Activated CD4-positive, alpha-beta memory T cell treated with anti-CD3 and anti-CD28 coated beads, Interleukin-2, amount 10 ng/mL, durations not matched to agents 7 days and 5 days (primary cell): ENCODE data around the gene EIF1AD. TPM values are rescaled to one million over a fixed set of nuclear protein-coding genes. Genes with fewer than 3 reads are reported as not detected.
A peak's percentile ranks its signal among the peaks of the same experiment; 100 is the strongest.
"Not testable (repeated sequence)": the region's sequence is repeated elsewhere in the genome, so short reads cannot be mapped to it uniquely, and the experiment has no call there.

Experiments
- CTCF ChIA-PET: fragments of 350-600 bp; sonication (Branson Sonifier 250); formaldehyde crosslinking; loops from one replicate; lab custom pipeline; 2021; ENCODE audit warnings: antibody characterized with exemption, inconsistent platforms; lab: Charles Lee
- POLR2A ChIA-PET: fragments of 350-600 bp; sonication (Branson Sonifier 250); formaldehyde crosslinking; loops from one replicate; lab custom pipeline; 2021; ENCODE audit warnings: antibody characterized with exemption; lab: Charles Lee
- DNase-seq: peaks from one replicate; pipeline ENCODE4 v3.0.0-alpha.2; 2020
- H3K27ac Mint-ChIP-seq: one replicate; pipeline ENCODE4 v1.8.0; 2021; ENCODE audit warnings: mild to moderate bottlenecking, mixed read lengths
- H3K27me3 Mint-ChIP-seq: one replicate; pipeline ENCODE4 v1.8.0; 2021; ENCODE audit warnings: mixed read lengths
- H3K36me3 Mint-ChIP-seq: one replicate; pipeline ENCODE4 v1.8.0; 2021; ENCODE audit warnings: low read depth, mixed read lengths
- H3K4me1 Mint-ChIP-seq: one replicate; pipeline ENCODE4 v1.8.0; 2021; ENCODE audit warnings: mixed read lengths
- H3K4me3 Mint-ChIP-seq: one replicate; pipeline ENCODE4 v1.8.0; 2021; ENCODE audit warnings: mild to moderate bottlenecking, mixed read lengths
- H3K9me3 Mint-ChIP-seq: one replicate; pipeline ENCODE4 v1.8.0; 2021; ENCODE audit warnings: mixed read lengths
- total RNA-seq, 2 experiments: library from RNA; stranded (reverse); gene quantifications; one replicate each; pipeline ENCODE4 v1.2.3, GENCODE V29; 2021

The EIF1AD gene
- total RNA-seq, 2 experiments from 2014 or later: 43.6 to 45.9 TPM

DNA sequence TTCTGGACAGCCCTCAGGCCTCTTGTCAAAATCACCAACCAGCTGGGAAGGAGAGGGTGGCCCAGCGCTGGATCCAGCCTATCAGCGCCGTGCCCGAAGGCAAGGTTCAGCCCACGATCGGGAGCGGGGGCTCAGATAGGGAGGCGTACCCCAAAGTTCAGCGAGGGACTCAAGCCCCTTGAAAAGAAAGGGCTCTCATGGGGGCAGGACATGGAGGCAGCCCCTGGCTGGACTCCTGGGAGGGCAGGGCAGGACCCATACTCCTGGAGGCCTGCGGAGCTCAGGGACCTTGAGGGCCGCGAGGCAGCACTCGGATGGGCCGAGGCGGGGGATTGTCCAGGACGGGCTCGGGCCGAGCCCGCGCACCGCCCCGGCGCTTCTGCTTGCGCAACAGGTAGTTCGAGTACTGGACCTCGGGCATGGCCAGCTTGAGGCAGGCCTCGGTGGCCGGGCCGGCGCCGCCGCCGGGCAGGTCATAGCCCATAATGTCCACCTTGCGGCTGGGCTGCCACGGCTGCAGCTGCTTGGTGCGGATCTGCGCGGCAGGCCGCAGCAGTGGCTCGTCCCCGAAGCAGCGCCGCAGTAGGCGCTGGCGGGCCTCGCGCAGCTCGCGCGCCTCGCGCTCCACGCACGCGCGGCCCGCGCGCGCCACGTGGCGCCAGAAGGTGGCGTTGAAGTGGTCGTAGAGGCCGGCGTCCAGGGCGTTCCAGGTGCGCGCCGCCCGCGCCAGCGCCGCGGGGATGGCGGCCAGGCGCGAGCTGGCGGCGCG, 40.5 kb upstream of the EIF1AD start:
- CTCF ChIA-PET: no interaction called here
- DNase-seq: no peak
- Mint-ChIP-seq H3K36me3 (no peaks in the 10 kb centered on the region), H3K4me1 (peaks cover 13% of the 10 kb centered on the region), H3K27ac (no peak overlapping the region), H3K4me3 (no peak overlapping the region), H3K9me3 (no peaks in the 10 kb centered on the region), H3K27me3 (peaks cover 6% of the 10 kb centered on the region)
- POLR2A ChIA-PET: interaction anchor here (3.5 kb wide), 1 partner anchor 10 kb away, joined by 10 read pairs; the partner anchor contains the start of gene SF3B2

DNA sequence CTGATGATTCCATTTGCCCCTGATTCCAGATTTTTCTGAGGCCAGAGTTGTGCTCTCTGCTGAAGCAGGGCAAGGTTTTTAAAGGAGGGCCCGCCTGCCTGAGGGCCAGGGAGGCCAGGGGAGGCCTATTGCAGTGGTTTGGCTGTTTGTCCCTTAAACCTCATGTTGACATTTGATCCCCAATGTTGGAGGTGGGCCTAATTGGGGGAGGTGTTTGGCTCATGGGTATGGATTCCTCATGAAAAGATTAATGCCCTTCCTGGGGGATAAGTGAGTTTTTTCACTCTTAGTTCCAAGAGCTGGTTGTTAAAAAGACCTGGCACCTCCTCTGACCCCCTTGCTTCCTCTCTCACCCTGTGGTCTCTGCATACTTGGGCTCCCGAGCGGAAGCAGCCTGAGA, 37.8 kb upstream of the EIF1AD start:
- ChIA-PET POLR2A (no interaction called here), CTCF (interaction anchor here (0.7 kb wide), 1 partner anchor 219 kb away, joined by 3 read pairs; no protein-coding TSS in a partner anchor)
- peaks cover 4% of the 10 kb centered on the region for H3K4me1 Mint-ChIP-seq
- no peak overlapping the region for H3K27ac Mint-ChIP-seq
- H3K4me3 Mint-ChIP-seq: no peak overlapping the region
- no peaks in the 10 kb centered on the region for H3K36me3 Mint-ChIP-seq
- H3K9me3 Mint-ChIP-seq: no peaks in the 10 kb centered on the region
- peaks cover 9% of the 10 kb centered on the region for H3K27me3 Mint-ChIP-seq
- no peak for DNase-seq

DNA sequence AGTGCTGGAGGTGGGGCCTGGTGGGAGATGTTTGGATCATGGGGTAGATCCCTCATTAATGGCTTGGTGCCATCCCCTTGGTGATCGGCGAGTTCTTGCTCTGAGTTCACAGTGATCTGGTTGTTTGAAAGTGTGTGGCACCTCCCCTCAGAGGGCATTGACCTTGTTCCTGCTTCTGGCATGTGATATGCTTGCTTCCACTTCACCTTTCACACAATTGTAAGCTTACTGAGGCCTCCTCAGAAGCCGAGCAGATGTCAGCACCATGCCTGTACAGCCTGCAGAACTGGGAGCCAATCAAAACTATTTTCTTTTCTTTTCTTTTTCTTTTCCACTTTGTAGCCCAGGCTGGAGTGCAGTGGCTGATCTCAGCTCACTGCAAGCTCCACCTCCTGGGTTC, 35.4 kb upstream of the EIF1AD start:
- POLR2A ChIA-PET: no interaction called here

DNA sequence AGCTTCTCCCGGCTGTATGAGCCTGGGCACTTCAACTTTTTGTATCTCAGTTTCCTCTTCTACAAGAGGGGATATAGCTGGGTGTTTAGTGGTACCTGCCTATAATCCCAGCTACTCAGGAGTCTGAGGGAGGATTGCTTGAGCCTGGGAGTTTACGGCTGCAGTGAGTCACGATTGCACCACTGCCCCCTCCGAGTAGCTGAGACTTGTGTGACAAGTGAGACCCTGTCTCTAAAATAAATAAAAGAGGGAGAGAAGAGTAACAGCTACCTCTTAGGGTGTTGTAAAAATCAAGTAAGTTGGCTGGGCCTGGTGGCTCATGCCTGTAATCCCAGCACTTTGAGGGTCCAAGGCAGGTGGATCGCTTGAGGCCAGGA, 34.4 kb upstream of the EIF1AD start:
- H3K9me3 Mint-ChIP-seq: no peaks in the 10 kb centered on the region
- no peaks in the 10 kb centered on the region for H3K4me1 Mint-ChIP-seq
- DNase-seq: no peak
- H3K4me3 Mint-ChIP-seq: no peak overlapping the region
- H3K27me3 Mint-ChIP-seq: peaks cover 12% of the 10 kb centered on the region
- POLR2A ChIA-PET: interaction anchor here (1.1 to 1.6 kb wide), 2 partner anchors 14 to 16 kb away, joined by 4 read pairs; partner anchors contain the start of gene SF3B2
- H3K36me3 Mint-ChIP-seq: no peaks in the 10 kb centered on the region
- H3K27ac Mint-ChIP-seq: no peak overlapping the region
- CTCF ChIA-PET: interaction anchor here (1.0 to 2.1 kb wide), 2 partner anchors 9 to 14 kb away, joined by 6 to 20 read pairs; no protein-coding TSS in a partner anchor

More for the DNA sequence above, 35.4 kb upstream of the EIF1AD start:
- H3K27ac Mint-ChIP-seq: no peak overlapping the region
- H3K4me3 Mint-ChIP-seq: no peak overlapping the region
- H3K4me1 Mint-ChIP-seq: no peaks in the 10 kb centered on the region
- H3K27me3 Mint-ChIP-seq: peaks cover 12% of the 10 kb centered on the region
- CTCF ChIA-PET: interaction anchor here (1.2 to 1.4 kb wide), 2 partner anchors 15 to 32 kb away, joined by 4 to 6 read pairs; no protein-coding TSS in a partner anchor
- DNase-seq: no peak
- H3K36me3 Mint-ChIP-seq: no peaks in the 10 kb centered on the region
- no peaks in the 10 kb centered on the region for H3K9me3 Mint-ChIP-seq

DNA sequence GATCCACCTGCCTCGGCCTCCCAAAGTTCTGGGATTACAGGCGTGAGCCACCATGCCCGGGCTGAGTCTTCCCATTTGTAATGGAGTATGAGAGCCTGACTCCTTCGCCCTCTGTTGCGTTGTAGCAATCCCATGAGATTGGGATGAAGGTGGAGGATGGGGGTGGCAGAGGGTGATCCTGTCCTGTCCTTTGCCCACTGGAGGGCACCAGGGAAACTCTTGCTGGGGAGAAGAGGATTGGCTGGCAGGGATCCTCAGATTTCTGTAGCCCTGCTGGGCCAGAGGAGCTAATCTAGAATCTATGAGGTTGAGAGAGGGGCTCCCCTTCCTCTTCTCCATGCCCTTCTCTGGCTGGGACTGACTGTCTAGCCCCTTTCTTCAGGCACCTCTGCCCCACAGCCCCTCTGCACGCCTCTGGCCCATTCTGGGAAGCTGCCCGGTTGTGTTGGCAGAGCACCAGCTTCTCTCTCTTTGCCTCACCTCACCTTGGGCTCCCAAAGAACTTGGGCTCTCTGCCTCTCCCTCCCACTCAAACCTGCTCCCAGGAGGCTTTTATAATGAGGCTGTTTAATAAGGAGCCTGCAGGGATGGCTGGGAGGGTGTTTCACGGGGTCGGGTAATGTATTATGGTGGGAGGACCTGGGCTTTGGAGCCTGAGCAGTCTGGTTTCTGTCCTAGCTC, 33.8 kb upstream of the EIF1AD start:
- CTCF ChIA-PET: interaction anchor here (1.0 to 2.1 kb wide), 2 partner anchors 10 to 14 kb away, joined by 6 to 20 read pairs; no protein-coding TSS in a partner anchor
- no peaks in the 10 kb centered on the region for H3K4me1 Mint-ChIP-seq
- H3K4me3 Mint-ChIP-seq: no peak overlapping the region
- no peaks in the 10 kb centered on the region for H3K36me3 Mint-ChIP-seq
- no peak overlapping the region for H3K27ac Mint-ChIP-seq
- H3K27me3 Mint-ChIP-seq: peaks cover 12% of the 10 kb centered on the region
- no peak for DNase-seq
- POLR2A ChIA-PET: interaction anchor here (1.1 to 1.6 kb wide), 2 partner anchors 13 to 16 kb away, joined by 4 read pairs; partner anchors contain the start of gene SF3B2
- H3K9me3 Mint-ChIP-seq: no peaks in the 10 kb centered on the region

DNA sequence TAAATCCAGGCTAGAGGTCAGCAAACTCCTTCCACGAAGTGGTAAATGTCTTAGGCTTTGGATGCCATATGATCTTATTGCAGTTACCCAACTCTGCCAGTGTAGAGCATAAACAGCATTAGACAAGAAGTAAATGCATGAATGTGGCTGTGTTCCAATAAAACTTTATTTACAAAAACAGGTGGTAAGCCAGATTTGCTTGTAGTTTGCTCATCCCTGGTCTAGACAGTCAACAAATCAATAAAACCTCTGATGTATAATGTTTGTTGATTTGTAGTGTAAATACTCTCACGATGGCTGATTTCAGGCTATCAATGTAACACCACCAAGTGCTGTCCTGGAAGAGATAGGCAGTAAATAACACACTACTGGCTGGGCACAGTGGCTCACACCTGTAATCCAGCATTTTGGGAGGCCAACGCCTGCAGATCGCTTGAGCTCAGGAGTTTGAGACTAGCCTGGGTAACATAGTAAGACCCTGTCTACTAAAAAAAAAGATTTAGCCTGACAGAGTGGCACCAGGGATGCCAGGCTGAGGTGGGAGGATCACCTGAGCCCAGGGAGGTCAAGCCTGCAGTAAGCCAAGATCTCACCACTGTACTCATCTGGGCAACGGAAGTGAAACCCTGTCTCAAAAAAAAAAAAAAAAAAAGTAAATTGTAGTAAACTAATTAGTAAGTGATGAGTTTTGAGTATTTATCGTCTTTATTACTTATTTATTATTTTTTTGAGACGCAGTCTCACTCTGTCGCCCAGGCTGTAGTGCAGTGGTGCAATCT, 31.2 kb upstream of the EIF1AD start:
- CTCF ChIA-PET: interaction anchor here (0.7 kb wide), 2 partner anchors 767 to 1318 kb away, joined by 3 to 7 read pairs; no protein-coding TSS in a partner anchor
- Mint-ChIP-seq H3K27me3 (peaks cover 8% of the 10 kb centered on the region), H3K9me3 (no peaks in the 10 kb centered on the region), H3K36me3 (no peaks in the 10 kb centered on the region), H3K4me1 (no peaks in the 10 kb centered on the region), H3K27ac (no peak overlapping the region), H3K4me3 (no peak overlapping the region)
- POLR2A ChIA-PET: no interaction called here
- no peak for DNase-seq

DNA sequence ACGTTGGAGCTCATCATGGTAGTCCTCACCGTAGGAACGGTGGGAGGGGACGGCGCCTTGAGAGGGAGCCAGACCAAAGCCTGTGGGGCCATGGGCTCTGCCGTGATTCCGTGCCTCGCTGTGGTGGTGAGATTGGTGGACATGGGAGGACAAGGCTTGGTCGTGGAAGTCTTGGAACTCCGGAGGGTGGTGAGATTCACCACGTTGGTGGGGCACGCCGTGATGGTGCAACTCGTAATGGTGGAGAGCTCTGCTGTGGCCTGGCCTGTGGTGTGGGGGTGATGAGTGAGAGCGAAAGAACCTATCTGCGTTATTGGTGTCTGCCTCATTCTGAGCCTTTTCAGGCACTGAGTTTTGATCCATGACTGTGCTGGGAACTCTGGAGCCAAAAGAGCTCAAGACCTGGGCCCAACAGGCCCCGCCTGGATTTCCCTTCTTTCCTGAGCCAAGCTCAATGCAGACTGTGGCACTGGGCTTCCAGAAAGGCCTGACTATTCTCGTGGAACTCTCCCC, 24.1 kb upstream of the EIF1AD start, which contains the start of gene CATSPER1:
TSS of gene CATSPER1 (minus strand) at position 463 of the 513 bp plus-strand sequence. CDS start at position 363, 100 bp downstream.
- no peak for DNase-seq
- Mint-ChIP-seq H3K4me1 (peaks cover 14% of the 10 kb centered on the region), H3K27ac (no peak within 1 kb of the TSS), H3K36me3 (no peaks in the 10 kb centered on the region), H3K9me3 (no peaks in the 10 kb centered on the region), H3K4me3 (no peak within 1 kb of the TSS), H3K27me3 (peaks cover 13% of the 10 kb centered on the region)
- POLR2A ChIA-PET: interaction anchor here (2.6 kb wide), 1 partner anchor 26 kb away, joined by 7 read pairs; the partner anchor contains the start of gene SF3B2
- CTCF ChIA-PET: interaction anchor here (0.6 to 1.4 kb wide), 2 partner anchors 19 to 277 kb away, joined by 3 to 5 read pairs; no protein-coding TSS in a partner anchor

DNA sequence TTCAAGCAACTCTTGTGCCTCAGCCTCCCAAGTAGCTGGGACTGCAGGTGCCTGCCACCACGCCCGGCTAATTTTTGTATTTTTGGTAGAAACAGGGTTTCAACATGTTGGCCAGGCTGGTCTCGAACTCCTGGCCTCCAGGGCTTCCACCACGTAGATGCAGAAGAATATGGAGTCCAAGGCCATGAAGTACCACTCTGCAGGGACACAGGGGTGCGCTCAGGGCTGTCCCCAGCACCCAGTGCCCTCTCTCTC, 21.2 kb upstream of the EIF1AD start:
- H3K36me3 Mint-ChIP-seq, H3K27ac Mint-ChIP-seq, H3K4me3 Mint-ChIP-seq, H3K9me3 Mint-ChIP-seq, DNase-seq: not testable (repeated sequence)
- ChIA-PET CTCF (interaction anchor here (0.7 to 2.6 kb wide), 15 partner anchors 8 to 352 kb away, joined by 3 to 26 read pairs (median 6); partner anchors contain the start of genes BANF1, CCDC85B, EIF1AD and KAT5), POLR2A (interaction anchor here (0.8 to 2.3 kb wide), 3 partner anchors 11 to 311 kb away, joined by 3 to 9 read pairs (median 4); partner anchors contain the start of genes CST6 and KAT5)
- peaks cover 21% of the 10 kb centered on the region for H3K4me1 Mint-ChIP-seq
- H3K27me3 Mint-ChIP-seq: peaks cover 11% of the 10 kb centered on the region

DNA sequence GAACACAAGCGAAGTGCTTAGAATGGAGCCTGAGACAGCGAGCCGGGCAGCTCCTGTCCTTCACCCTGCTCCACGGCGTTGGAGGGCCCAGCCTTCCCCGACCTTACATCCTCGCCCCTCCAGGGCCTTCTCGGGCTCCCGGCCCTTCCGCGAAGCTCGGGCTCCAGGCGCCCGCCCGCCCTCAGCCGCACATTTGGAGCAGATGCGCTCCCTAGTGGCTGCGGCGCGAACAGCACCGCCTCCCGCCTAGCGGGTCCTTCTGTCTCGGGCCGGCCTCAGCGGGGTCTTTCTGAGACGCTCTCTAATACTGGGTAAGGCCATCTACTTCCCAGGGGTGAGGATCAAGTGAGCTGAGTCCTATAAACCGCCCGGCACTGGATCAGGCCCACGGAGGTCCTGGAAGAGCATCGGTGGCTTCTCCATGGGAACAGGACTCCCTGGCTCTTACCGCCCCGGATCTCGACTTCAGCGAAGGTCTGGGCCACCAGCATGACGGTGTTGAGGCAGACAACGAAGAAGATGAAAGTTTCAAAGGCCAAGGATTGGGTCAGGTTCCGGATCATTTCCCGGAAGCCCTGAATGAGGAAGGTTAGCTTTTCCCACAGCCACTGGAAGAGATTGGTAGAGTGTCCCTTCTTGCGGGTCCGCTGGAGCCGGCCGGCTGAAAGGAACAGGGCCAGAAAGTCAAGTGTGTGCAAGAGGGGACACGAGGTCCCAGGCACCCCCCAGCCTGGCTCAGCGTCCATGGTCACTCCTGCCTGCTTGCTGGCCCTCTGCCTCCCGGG, 20.6 kb upstream of the EIF1AD start:
- POLR2A ChIA-PET: interaction anchor here (0.6 to 2.3 kb wide), 9 partner anchors 11 to 311 kb away, joined by 3 to 9 read pairs (median 4); partner anchors contain the start of genes BANF1, CCDC85B, CST6 and EIF1AD
- Mint-ChIP-seq H3K4me3 (no peak overlapping the region), H3K27ac (no peak overlapping the region), H3K36me3 (no peaks in the 10 kb centered on the region), H3K27me3 (peaks cover 9% of the 10 kb centered on the region), H3K4me1 (peaks cover 21% of the 10 kb centered on the region), H3K9me3 (no peaks in the 10 kb centered on the region)
- peak; percentile 80 for DNase-seq
- CTCF ChIA-PET: interaction anchor here (0.5 to 2.6 kb wide), 37 partner anchors 9 to 384 kb away, joined by 3 to 26 read pairs (median 4); partner anchors contain the start of genes BANF1, CCDC85B, CST6 and EIF1AD

DNA sequence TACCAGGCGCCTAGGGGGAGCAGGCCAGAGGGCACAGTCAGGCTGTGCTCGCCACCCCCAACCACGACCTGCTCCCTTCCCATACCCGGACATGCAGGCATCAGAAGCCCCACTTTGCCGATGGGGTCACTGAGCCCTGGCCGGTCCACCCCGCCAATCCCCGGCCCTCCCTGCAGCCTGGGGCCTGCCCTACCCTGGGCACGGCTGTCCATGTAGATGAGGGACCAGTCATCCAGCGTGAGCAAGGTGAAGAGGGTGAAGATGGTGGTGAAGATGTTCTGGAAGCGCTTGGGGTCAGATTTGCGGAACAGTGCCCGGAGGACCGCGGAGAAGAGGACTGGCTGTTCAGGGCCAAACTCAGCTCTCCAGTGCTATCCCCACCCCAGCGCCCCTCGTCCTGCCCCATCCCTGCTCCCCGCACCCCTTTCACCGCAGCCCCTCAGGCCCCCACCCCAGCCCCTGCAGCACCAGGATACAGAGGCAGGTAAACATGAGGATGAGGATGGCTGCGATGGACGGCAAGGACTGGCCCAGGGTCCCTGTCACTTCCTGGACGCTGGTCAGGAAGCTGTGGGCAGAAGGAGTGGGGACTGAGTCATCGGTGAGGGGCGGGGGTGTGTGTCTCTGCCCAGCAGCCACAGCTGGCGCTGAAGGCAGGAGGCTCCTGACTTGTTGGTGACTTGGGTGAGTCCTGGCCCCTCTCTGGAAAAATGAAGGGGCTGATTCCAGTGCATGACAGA, 18.8 kb upstream of the EIF1AD start:
- no peak overlapping the region for H3K27ac Mint-ChIP-seq
- no peaks in the 10 kb centered on the region for H3K36me3 Mint-ChIP-seq
- peak; percentile 61 for DNase-seq

DNA sequence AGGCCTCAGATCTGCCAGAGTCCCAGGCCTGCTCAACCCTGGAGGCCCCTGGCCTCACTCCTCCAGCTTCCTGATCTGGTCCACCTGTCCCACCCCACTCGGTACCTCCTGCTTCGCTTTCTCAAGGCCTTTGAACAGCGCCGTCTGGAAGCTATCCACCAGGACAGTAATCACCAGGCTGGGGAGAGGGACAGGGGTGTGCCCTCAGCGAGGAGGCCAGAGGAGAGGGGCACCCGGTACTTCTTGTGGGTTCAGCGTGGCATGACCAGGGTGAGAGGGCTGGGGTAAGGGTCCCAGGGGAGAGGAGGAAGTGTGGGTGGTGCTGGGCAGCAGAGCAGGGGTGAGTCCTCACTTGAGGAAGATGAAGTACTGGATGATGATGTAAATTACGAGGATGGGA, 18.3 kb upstream of the EIF1AD start:
- Mint-ChIP-seq H3K36me3 (no peaks in the 10 kb centered on the region), H3K27ac (no peak overlapping the region), H3K4me1 (peaks cover 21% of the 10 kb centered on the region), H3K4me3 (no peak overlapping the region), H3K27me3 (peaks cover 9% of the 10 kb centered on the region), H3K9me3 (no peaks in the 10 kb centered on the region)
- CTCF ChIA-PET: interaction anchor here (1.5 kb wide), 1 partner anchor 25 kb away, joined by 4 read pairs; no protein-coding TSS in a partner anchor
- POLR2A ChIA-PET: no interaction called here
- DNase-seq: no peak

More for the DNA sequence above, 18.8 kb upstream of the EIF1AD start:
- ChIA-PET CTCF (interaction anchor here (1.5 to 2.6 kb wide), 2 partner anchors 24 kb away, joined by 4 to 26 read pairs; no protein-coding TSS in a partner anchor), POLR2A (interaction anchor here (1.7 kb wide), 1 partner anchor 12 kb away, joined by 6 read pairs; no protein-coding TSS in a partner anchor)
- H3K27me3 Mint-ChIP-seq: peaks cover 9% of the 10 kb centered on the region
- no peaks in the 10 kb centered on the region for H3K9me3 Mint-ChIP-seq
- no peak overlapping the region for H3K4me3 Mint-ChIP-seq
- H3K4me1 Mint-ChIP-seq: peaks cover 21% of the 10 kb centered on the region
